OCI-LY1 (cell line): ENCODE results near the gene ZNF346.

Source experiments
- EZH2 ChIP-seq: fragments of 200-600 bp; sonication (generic), shearing (Covaris generic); IDR thresholded peaks from 2 replicates; pipeline ENCODE4 v1.8.0; 2017; ENCODE audit warnings: borderline replicate concordance, mixed run types, mild to moderate bottlenecking, antibody characterized with exemption, low read length, moderate library complexity, mixed read lengths
- TF ChIP-seq, protein P1 (sequence below): fragments of 200-600 bp; sonication (generic), shearing (Covaris generic); IDR thresholded peaks from 2 replicates; pipeline ENCODE4 v1.5.1; 2017; ENCODE audit warnings: mild to moderate bottlenecking, antibody characterized with exemption, low read length, moderate library complexity, mixed read lengths

DNA sequence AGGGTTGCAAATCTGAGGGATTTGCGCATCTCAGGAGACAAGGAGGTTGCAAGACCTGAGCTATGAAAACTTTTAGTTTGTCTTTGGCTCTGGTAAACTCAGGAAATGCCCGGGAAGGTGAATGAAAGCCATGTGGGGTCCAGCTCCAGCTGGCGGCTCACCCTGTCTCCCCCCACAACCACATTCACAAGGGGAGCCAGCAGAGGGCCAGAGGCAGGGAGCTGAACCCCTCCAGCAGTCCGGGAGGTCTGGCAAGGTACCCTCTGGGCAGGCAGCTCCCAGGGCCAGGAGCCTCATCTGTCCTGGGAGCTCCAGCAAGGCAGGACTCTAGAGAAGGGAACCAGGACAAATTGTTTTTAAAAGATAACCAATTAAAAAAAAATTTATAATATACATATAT is 61.7 kb downstream of the ZNF346 start:
- TF ChIP-seq, protein P1, sequence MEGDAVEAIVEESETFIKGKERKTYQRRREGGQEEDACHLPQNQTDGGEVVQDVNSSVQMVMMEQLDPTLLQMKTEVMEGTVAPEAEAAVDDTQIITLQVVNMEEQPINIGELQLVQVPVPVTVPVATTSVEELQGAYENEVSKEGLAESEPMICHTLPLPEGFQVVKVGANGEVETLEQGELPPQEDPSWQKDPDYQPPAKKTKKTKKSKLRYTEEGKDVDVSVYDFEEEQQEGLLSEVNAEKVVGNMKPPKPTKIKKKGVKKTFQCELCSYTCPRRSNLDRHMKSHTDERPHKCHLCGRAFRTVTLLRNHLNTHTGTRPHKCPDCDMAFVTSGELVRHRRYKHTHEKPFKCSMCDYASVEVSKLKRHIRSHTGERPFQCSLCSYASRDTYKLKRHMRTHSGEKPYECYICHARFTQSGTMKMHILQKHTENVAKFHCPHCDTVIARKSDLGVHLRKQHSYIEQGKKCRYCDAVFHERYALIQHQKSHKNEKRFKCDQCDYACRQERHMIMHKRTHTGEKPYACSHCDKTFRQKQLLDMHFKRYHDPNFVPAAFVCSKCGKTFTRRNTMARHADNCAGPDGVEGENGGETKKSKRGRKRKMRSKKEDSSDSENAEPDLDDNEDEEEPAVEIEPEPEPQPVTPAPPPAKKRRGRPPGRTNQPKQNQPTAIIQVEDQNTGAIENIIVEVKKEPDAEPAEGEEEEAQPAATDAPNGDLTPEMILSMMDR = no peak
- TF ChIP-seq EZH2 = no peak
